BE2C (cell line): ENCODE results near the gene AOX1.

Experiments
- DNase-seq: peaks from one replicate; pipeline ENCODE4 v3.0.0-alpha.2; 2020
- H3K27me3 ChIP-seq: fragments of 250-450 bp; sonication (Bioruptor Pico); 2 replicates; pipeline ENCODE4 v1.5.1; 2020; ENCODE audit warnings: mild to moderate bottlenecking
- H3K36me3 ChIP-seq: fragments of 250-450 bp; sonication (Bioruptor Pico); 2 replicates; pipeline ENCODE4 v1.5.1; 2020; ENCODE audit warnings: mild to moderate bottlenecking
- H3K4me1 ChIP-seq: fragments of 250-450 bp; sonication (Bioruptor Pico); 2 replicates; pipeline ENCODE4 v1.5.1; 2020
- H3K4me3 ChIP-seq: 2 replicates; pipeline ENCODE4 v1.5.1; 2011; ENCODE audit warnings: low read depth, low read length
- H3K9me3 ChIP-seq: fragments of 250-450 bp; sonication (Bioruptor Pico); 2 replicates; pipeline ENCODE4 v1.5.1; 2020
- CTCF ChIP-seq: IDR thresholded peaks from 2 replicates; pipeline ENCODE4 v1.5.1; 2012; ENCODE audit warnings: mild to moderate bottlenecking, low read depth, low read length

AOX1 gene

GRCh38 chr2:200661477-200661876, 75.7 kb downstream of the AOX1 start:
- Histone ChIP-seq H3K4me1 (peaks cover 6% of the 10 kb centered on the region), H3K36me3 (no peaks in the 10 kb centered on the region), H3K4me3 (no peak overlapping the region), H3K9me3 (no peaks in the 10 kb centered on the region), H3K27me3 (no peaks in the 10 kb centered on the region)
- no peak for DNase-seq
- no peak for TF ChIP-seq CTCF

GRCh38 chr2:200662727-200663126, 76.9 kb downstream of the AOX1 start:
- Histone ChIP-seq H3K9me3 (no peaks in the 10 kb centered on the region), H3K36me3 (no peaks in the 10 kb centered on the region), H3K27me3 (no peaks in the 10 kb centered on the region), H3K4me3 (no peak overlapping the region), H3K4me1 (peaks cover 6% of the 10 kb centered on the region)
- no peak for TF ChIP-seq CTCF
- DNase-seq: no peak

GRCh38 chr2:200664770-200665494, 79.1 kb downstream of the AOX1 start:
- Histone ChIP-seq H3K36me3 (no peaks in the 10 kb centered on the region), H3K9me3 (no peaks in the 10 kb centered on the region), H3K4me3 (no peak overlapping the region), H3K4me1 (peaks cover under 1% of the 10 kb centered on the region), H3K27me3 (no peaks in the 10 kb centered on the region)
- no peak for DNase-seq
- no peak for TF ChIP-seq CTCF

GRCh38 chr2:200665626-200666453, 80.0 kb downstream of the AOX1 start:
- Histone ChIP-seq H3K36me3 (no peaks in the 10 kb centered on the region), H3K27me3 (no peaks in the 10 kb centered on the region), H3K4me3 (no peak overlapping the region), H3K4me1 (no peaks in the 10 kb centered on the region; the same call in 1 of the 2 replicates), H3K9me3 (no peaks in the 10 kb centered on the region)
- DNase-seq: no peak
- TF ChIP-seq CTCF: no peak

GRCh38 chr2:200667413-200667812, 81.6 kb downstream of the AOX1 start:
- Histone ChIP-seq H3K4me3 (no peak overlapping the region), H3K36me3 (no peaks in the 10 kb centered on the region), H3K27me3 (no peaks in the 10 kb centered on the region), H3K4me1 (no peaks in the 10 kb centered on the region), H3K9me3 (no peaks in the 10 kb centered on the region)
- no peak for TF ChIP-seq CTCF
- DNase-seq: no peak

GRCh38 chr2:200668478-200668877, 82.7 kb downstream of the AOX1 start:
- DNase-seq: no peak
- Histone ChIP-seq H3K4me1 (no peaks in the 10 kb centered on the region), H3K27me3 (no peaks in the 10 kb centered on the region), H3K9me3 (no peaks in the 10 kb centered on the region), H3K36me3 (no peaks in the 10 kb centered on the region), H3K4me3 (no peak overlapping the region)
- no peak for TF ChIP-seq CTCF
